Right ventricle myocardium superior (tissue), 1 donor: Measurements from ENCODE around the gene PFN4. TPM values are rescaled to one million over a fixed set of nuclear protein-coding genes. Genes with fewer than 3 reads are reported as not detected.
"Not testable (repeated sequence)": the region's sequence is repeated elsewhere in the genome, so short reads cannot be mapped to it uniquely, and the experiment has no call there.

ENCODE experiments used
- ATAC-seq: fragments of 200-7000 bp; cut with Tn5 transposase; one replicate; pipeline ENCODE4 v1.9.1; 2020; ENCODE audit warnings: mild to moderate bottlenecking; ENCODE audit not compliant: poor library complexity
- DNase-seq: peaks from one replicate; pipeline ENCODE4 v3.0.0-alpha.2; 2020
- intact Hi-C: fragments of 100-400 bp; cut with DNase I; formaldehyde crosslinking; loops from one replicate; pipeline ENCODE4 v1.11.2; 2022
- long read RNA-seq: library from polyadenylated mRNA; unstranded; transcript quantifications from one replicate; pipeline ENCODE4 v2.0.0, GENCODE V29; 2021
- total RNA-seq: library from RNA; stranded (reverse); fragmentation: NEBNext Ultra II Directional; extraction: Animal tissue kit (Norgen Biotek cat#: 25700); gene quantifications from one replicate; pipeline ENCODE4 v1.2.1, GENCODE V29; 2021
- donor health status: DM: no; HTN: yes; CAD: no; lungs with severe emphysema.

Gene PFN4
- 0.46 TPM for total RNA-seq
- long read RNA-seq, partial matches to known transcripts: 0 of 1 reads
- long read RNA-seq, other reads (novel, unspliced or antisense): 1 of 1 reads

GRCh38 chr2:24123195-24123921 lies at the start of gene PFN4, which contains the start of gene FAM228B:
Gene PFN4 (minus strand): TSS chr2:24123334. CDS start chr2:24122535, 799 bp downstream.
Gene FAM228B (plus strand): TSS chr2:24123469. CDS start chr2:24124362, 893 bp downstream.
- ATAC-seq (peak; percentile 98), DNase-seq (peak; percentile 94)
- intact Hi-C loops: no loop called here

- no peak for DNase-seq
- ATAC-seq: no peak
- intact Hi-C loops: no loop called here
Measured at GRCh38 chr2:24169023-24169422, 45.9 kb upstream of the PFN4 start.

- intact Hi-C loops: no loop called here
- peak; percentile 54 for DNase-seq
- peak; percentile 71 for ATAC-seq
Measured at GRCh38 chr2:24164416-24164973, 41.4 kb upstream of the PFN4 start.

- intact Hi-C loops: no loop called here
- DNase-seq: no peak
Measured at GRCh38 chr2:24163601-24164000, 40.5 kb upstream of the PFN4 start.

GRCh38 chr2:24163186-24163585 lies 40.1 kb upstream of the PFN4 start:
- no peak for ATAC-seq
- intact Hi-C loops: no loop called here

More at GRCh38 chr2:24163601-24164000, 40.5 kb upstream of the PFN4 start:
- ATAC-seq: no peak

GRCh38 chr2:24162494-24162893 lies 39.4 kb upstream of the PFN4 start:
- DNase-seq: no peak
- intact Hi-C loops: no loop called here
- ATAC-seq: no peak

More at GRCh38 chr2:24163186-24163585, 40.1 kb upstream of the PFN4 start:
- no peak for DNase-seq

GRCh38 chr2:24160761-24161160 lies 37.6 kb upstream of the PFN4 start:
- intact Hi-C loops: no loop called here
- DNase-seq: no peak
- no peak for ATAC-seq

- intact Hi-C loops: no loop called here
- no peak for DNase-seq
- ATAC-seq: no peak
Measured at GRCh38 chr2:24159708-24160107, 36.6 kb upstream of the PFN4 start.

- intact Hi-C loops: no loop called here
- ATAC-seq (no peak), DNase-seq (no peak)
Measured at GRCh38 chr2:24158131-24158530, 35.0 kb upstream of the PFN4 start.

GRCh38 chr2:24153478-24153877 lies 30.3 kb upstream of the PFN4 start:
- ATAC-seq (no peak), DNase-seq (no peak)
- intact Hi-C loops: no loop called here

GRCh38 chr2:24152413-24153197 lies 29.5 kb upstream of the PFN4 start:
- no peak for DNase-seq
- intact Hi-C loops: no loop called here
- ATAC-seq: no peak

GRCh38 chr2:24147364-24147763 lies 24.2 kb upstream of the PFN4 start:
- DNase-seq (no peak), ATAC-seq (no peak)
- intact Hi-C loops: no loop called here

- intact Hi-C loops, ATAC-seq, DNase-seq: not testable (repeated sequence)
Measured at GRCh38 chr2:24140305-24140704, 17.2 kb upstream of the PFN4 start.

GRCh38 chr2:24132543-24132942 lies 9.4 kb upstream of the PFN4 start:
- no peak for ATAC-seq
- no peak for DNase-seq
- intact Hi-C loops: no loop called here

- intact Hi-C loops: no loop called here
- DNase-seq (no peak), ATAC-seq (no peak)
Measured at GRCh38 chr2:24125956-24126355, 2.8 kb upstream of the PFN4 start.

GRCh38 chr2:24123922-24124580 lies 917 bp upstream of the PFN4 start:
- intact Hi-C loops: no loop called here
- DNase-seq (no peak), ATAC-seq (no peak)

GRCh38 chr2:24122366-24123194 lies 554 bp downstream of the PFN4 start:
- ATAC-seq (no peak), DNase-seq (no peak)
- intact Hi-C loops: no loop called here

- ATAC-seq (no peak), DNase-seq (no peak)
- intact Hi-C loops: no loop called here
Measured at GRCh38 chr2:24121469-24121868, 1.7 kb downstream of the PFN4 start.
